HepG2 (cell line): ENCODE results near the gene HNRNPA2B1. TPM values are rescaled to one million over a fixed set of nuclear protein-coding genes. Genes with fewer than 3 reads are reported as not detected.

Experiments
- BORCS8-MEF2B ChIP-seq: sonication (generic); formaldehyde crosslinking; IDR thresholded peaks from 2 replicates; pipeline ENCODE4 v1.8.0; 2022; ENCODE audit warnings: mild to moderate bottlenecking, missing genetic modification reagents
- ISL2 ChIP-seq: sonication (generic); formaldehyde crosslinking; IDR thresholded peaks from 2 replicates; pipeline ENCODE4 v1.5.0; 2020; ENCODE audit warnings: missing genetic modification reagents
- KDM1A ChIP-seq: IDR thresholded peaks from 2 replicates; pipeline ENCODE4 v1.6.1; 2016; ENCODE audit warnings: missing compliant biosample characterization
- MATR3 ChIP-seq: sonication (generic); formaldehyde crosslinking; IDR thresholded peaks from 2 replicates; pipeline ENCODE4 v1.4.0; 2020; ENCODE audit warnings: missing genetic modification reagents
- MAX ChIP-seq: IDR thresholded peaks from 2 replicates; pipeline ENCODE4 v1.6.1; 2012; ENCODE audit warnings: inconsistent platforms
- SIN3A ChIP-seq: IDR thresholded peaks from 2 replicates; pipeline ENCODE4 v1.6.1; 2011; ENCODE audit warnings: low read depth, mild to moderate bottlenecking, control low read depth, low read length, borderline replicate concordance
- SKI ChIP-seq: fragments of 450-650 bp; IDR thresholded peaks from one replicate; pipeline ENCODE4 v1.6.1; 2018; ENCODE audit warnings: mild to moderate bottlenecking; ENCODE audit not compliant: partially characterized antibody
- THRA ChIP-seq: sonication (generic); formaldehyde crosslinking; IDR thresholded peaks from 2 replicates; pipeline ENCODE4 v1.4.0; 2020; ENCODE audit warnings: missing genetic modification reagents, borderline replicate concordance
- ZFX ChIP-seq: sonication (generic); formaldehyde crosslinking; IDR thresholded peaks from 2 replicates; pipeline ENCODE4 v1.4.0; 2020; ENCODE audit warnings: mild to moderate bottlenecking, low read depth, missing genetic modification reagents, moderate library complexity
- ZNF143 ChIP-seq: sonication (generic); formaldehyde crosslinking; IDR thresholded peaks from 2 replicates; pipeline ENCODE4 v1.4.0; 2020; ENCODE audit warnings: missing genetic modification reagents
- ZNF17 ChIP-seq: sonication (generic); formaldehyde crosslinking; IDR thresholded peaks from 2 replicates; pipeline ENCODE4 v1.5.0; 2020; ENCODE audit warnings: mild to moderate bottlenecking, missing genetic modification reagents
- ZNF180 ChIP-seq: sonication (generic); formaldehyde crosslinking; IDR thresholded peaks from 2 replicates; pipeline ENCODE4 v1.4.0; 2020; ENCODE audit warnings: low read depth, missing genetic modification reagents, borderline replicate concordance
- ZNF383 ChIP-seq: sonication (generic); formaldehyde crosslinking; IDR thresholded peaks from 2 replicates; pipeline ENCODE4 v1.4.0; 2020; ENCODE audit warnings: missing genetic modification reagents, mild to moderate bottlenecking, borderline replicate concordance
- ZNF558 ChIP-seq: sonication (generic); formaldehyde crosslinking; IDR thresholded peaks from 2 replicates; pipeline ENCODE4 v1.9.0; 2022; ENCODE audit warnings: mild to moderate bottlenecking, missing genetic modification reagents, borderline replicate concordance
- ZNF574 ChIP-seq: sonication (generic); formaldehyde crosslinking; IDR thresholded peaks from 2 replicates; pipeline ENCODE4 v1.4.0; 2020; ENCODE audit warnings: missing genetic modification reagents
- ZNF597 ChIP-seq: sonication (generic); formaldehyde crosslinking; IDR thresholded peaks from 2 replicates; pipeline ENCODE4 v1.5.0; 2020; ENCODE audit warnings: missing genetic modification reagents
- ZNF605 ChIP-seq: sonication (generic); formaldehyde crosslinking; IDR thresholded peaks from 2 replicates; pipeline ENCODE4 v1.8.0; 2022; ENCODE audit warnings: mild to moderate bottlenecking, missing genetic modification reagents
- ZNF607 ChIP-seq: sonication (generic); formaldehyde crosslinking; IDR thresholded peaks from 2 replicates; pipeline ENCODE4 v1.5.1; 2020; ENCODE audit warnings: missing genetic modification reagents, mild to moderate bottlenecking, borderline replicate concordance
- ZNF776 ChIP-seq: sonication (generic); formaldehyde crosslinking; IDR thresholded peaks from 2 replicates; pipeline ENCODE4 v1.4.0; 2020; ENCODE audit warnings: mild to moderate bottlenecking, missing genetic modification reagents
- ZNF782 ChIP-seq: sonication (generic); formaldehyde crosslinking; IDR thresholded peaks from 2 replicates; pipeline ENCODE4 v1.4.0; 2020; ENCODE audit warnings: missing genetic modification reagents, mild to moderate bottlenecking, borderline replicate concordance
- ZSCAN20 ChIP-seq: sonication (generic); formaldehyde crosslinking; IDR thresholded peaks from 2 replicates; pipeline ENCODE4 v1.4.0; 2020; ENCODE audit warnings: missing genetic modification reagents, mild to moderate bottlenecking, borderline replicate concordance
- polyA plus RNA-seq, 8 experiments: library from polyadenylated mRNA; depleted of rRNA in 3 of 8; stranded (reverse) in 7 of 8; unstranded in 1 of 8; fragments of >200 nt; fragmentation: Illumina TruSeq in 4 of 8; extraction: Trizol in 4 of 8; gene quantifications; 2 replicates each; pipeline versions ENCODE4 v1.2.1 to v1.2.3, GENCODE V29; 2011 to 2016; ENCODE audit warnings: low read depth in 4 of 8, missing spikeins in 1 of 8, mixed read lengths in 1 of 8; ENCODE audit not compliant: insufficient read depth in 1 of 8
- total RNA-seq, 5 experiments: library from RNA; depleted of rRNA; stranded (reverse); fragments of >200 nt; fragmentation: Illumina TruSeq; extraction: Trizol; gene quantifications; 2 replicates each; pipeline ENCODE4 v1.2.3, GENCODE V29; 2016; ENCODE audit warnings: low read depth in 1 of 5
- TF ChIP-seq, protein P1 (sequence below): sonication (generic); formaldehyde crosslinking; IDR thresholded peaks from 2 replicates; pipeline ENCODE4 v1.4.0; 2020; ENCODE audit warnings: missing genetic modification reagents

HNRNPA2B1 gene
- total and polyA plus RNA-seq, 2 of the 13 experiments (the other 11 are each of a cell fraction or from before 2014, with no cell fraction given): 193 to 412 TPM

DNA sequence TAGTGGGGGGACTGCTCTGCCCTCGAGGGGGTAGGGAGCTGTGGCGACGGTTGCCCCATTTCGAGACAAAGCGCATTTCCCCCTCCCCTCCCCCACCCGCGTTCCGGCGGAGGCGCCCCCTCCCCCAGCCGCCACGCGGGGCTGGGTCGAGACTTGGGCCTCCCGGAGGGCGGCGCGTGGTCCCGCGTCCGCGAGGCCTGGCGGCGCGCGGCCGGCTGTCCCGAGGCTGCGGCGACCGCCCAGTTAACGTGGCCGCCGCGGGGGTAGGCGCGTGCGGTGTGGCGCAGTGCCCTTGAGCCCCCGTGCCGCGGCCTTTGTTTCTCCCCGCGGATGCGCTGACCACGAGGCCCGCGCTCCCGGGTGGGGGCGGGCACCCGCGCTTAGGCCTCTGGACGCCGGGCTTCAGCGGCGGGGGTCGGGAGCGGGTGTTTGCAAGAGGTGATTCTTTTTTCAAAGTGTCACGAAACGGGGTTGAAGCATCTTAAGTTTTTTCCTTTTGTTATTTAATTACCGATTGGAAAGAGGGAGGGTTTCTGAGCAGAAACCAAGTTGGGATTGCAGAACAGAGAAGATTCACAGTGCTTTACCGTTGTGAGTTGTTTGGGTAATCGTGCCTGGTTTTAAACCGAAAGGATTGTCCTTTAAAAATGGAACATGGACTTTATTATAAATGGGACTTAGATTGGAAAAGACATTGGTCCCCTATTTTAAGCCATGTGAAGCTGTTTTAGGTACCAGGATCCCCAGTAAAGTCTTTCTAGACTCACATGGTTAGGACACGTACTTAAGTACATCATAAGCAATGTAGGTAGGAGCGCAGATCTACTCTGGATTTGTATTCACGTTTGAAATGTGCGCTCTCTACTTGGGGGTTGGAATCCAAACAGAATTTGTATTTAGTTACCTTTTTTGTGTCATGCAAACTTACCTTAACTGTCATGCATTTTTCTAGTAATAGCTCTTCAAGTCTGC lies 1.8 kb upstream of the HNRNPA2B1 start (continued):
- no peak for TF ChIP-seq THRA (CRISPR knock-in tag)
- TF ChIP-seq KDM1A (CRISPR knock-in tag): no peak
- TF ChIP-seq SIN3A: 0 out of 2 replicates have a peak, but pooled peaks have one; percentile 30
- no peak for TF ChIP-seq MATR3 (CRISPR knock-in tag)
- TF ChIP-seq SKI: no peak
- TF ChIP-seq ZNF574: 0 out of 2 replicates have a peak, but pooled peaks have one; percentile 26
- TF ChIP-seq BORCS8-MEF2B: peak; percentile 71
- TF ChIP-seq ZNF383: no peak
- TF ChIP-seq ZNF782 (CRISPR knock-in tag): no peak
- TF ChIP-seq ZNF143 (CRISPR knock-in tag): no peak
- no peak for TF ChIP-seq ZNF180 (CRISPR knock-in tag)
- TF ChIP-seq, protein P1, sequence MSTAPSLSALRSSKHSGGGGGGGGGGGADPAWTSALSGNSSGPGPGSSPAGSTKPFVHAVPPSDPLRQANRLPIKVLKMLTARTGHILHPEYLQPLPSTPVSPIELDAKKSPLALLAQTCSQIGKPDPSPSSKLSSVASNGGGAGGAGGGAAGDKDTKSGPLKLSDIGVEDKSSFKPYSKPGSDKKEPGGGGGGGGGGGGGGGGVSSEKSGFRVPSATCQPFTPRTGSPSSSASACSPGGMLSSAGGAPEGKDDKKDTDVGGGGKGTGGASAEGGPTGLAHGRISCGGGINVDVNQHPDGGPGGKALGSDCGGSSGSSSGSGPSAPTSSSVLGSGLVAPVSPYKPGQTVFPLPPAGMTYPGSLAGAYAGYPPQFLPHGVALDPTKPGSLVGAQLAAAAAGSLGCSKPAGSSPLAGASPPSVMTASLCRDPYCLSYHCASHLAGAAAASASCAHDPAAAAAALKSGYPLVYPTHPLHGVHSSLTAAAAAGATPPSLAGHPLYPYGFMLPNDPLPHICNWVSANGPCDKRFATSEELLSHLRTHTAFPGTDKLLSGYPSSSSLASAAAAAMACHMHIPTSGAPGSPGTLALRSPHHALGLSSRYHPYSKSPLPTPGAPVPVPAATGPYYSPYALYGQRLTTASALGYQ: no peak
- 0 out of 2 replicates have a peak, but pooled peaks have one; percentile 23 for TF ChIP-seq ZNF607 (CRISPR knock-in tag)
- no peak for TF ChIP-seq ZNF17 (CRISPR knock-in tag)
- TF ChIP-seq ZFX (CRISPR knock-in tag): peak; percentile 76
- no peak for TF ChIP-seq ZNF776
- peak; percentile 59; the same call in 1 of the 2 replicates for TF ChIP-seq ZNF558
- TF ChIP-seq ZSCAN20 (CRISPR knock-in tag): peak; percentile 66; the same call in 1 of the 2 replicates
- peak; percentile 84 for TF ChIP-seq MAX
- TF ChIP-seq ZNF597 (CRISPR knock-in tag): no peak
- no peak for TF ChIP-seq ZNF605 (CRISPR knock-in tag)
- no peak for TF ChIP-seq ISL2 (CRISPR knock-in tag)
